ENCODE results near the gene C20orf204. TPM values are rescaled to one million over a fixed set of nuclear protein-coding genes. Genes with fewer than 3 reads are reported as not detected.

The C20orf204 gene
- total and polyA plus RNA-seq, 9 of the 15 experiments (the other 6 are each of a cell fraction or from before 2014, with no cell fraction given), result 0.11 to 1.1 (median 0.36) TPM; not detected in 2

DNA sequence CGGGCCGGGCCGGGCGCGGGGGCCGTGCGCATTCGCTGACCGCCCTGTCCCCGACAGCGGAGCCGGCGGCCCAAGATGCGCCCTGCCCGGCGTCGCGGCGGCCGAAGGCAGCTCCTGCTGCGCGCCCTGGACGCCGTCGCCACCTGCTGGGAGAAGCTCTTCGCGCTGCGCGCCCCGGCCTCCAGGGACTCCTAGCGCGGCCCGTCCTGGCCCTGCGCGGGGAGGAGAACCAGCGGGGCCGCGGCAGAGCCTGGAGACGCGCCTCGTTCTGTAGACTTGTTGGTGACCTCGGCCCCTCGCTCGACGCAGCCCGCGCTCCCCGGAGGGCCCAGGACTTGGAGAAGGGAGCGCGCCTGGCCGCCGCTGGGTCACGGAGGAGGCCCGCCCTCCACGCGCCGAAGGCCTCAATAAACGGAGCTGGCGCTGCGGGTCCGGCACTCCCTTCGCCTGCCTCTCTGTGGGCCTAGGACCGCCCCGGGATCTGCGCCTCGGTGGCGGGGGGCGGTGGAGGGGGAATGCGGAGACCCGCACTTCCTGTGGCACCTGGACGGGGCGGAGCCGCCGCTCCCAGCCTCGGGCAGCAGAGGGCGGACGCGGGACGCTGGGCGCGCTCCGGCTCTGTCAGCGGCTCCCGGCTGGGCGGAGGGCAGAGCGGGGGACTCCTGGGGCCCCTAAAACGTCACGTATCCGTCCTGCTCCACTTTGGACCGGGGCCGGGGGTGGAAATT, 2.7 kb downstream of the C20orf204 start (continued):
- TF ChIP-seq, protein P1, sequence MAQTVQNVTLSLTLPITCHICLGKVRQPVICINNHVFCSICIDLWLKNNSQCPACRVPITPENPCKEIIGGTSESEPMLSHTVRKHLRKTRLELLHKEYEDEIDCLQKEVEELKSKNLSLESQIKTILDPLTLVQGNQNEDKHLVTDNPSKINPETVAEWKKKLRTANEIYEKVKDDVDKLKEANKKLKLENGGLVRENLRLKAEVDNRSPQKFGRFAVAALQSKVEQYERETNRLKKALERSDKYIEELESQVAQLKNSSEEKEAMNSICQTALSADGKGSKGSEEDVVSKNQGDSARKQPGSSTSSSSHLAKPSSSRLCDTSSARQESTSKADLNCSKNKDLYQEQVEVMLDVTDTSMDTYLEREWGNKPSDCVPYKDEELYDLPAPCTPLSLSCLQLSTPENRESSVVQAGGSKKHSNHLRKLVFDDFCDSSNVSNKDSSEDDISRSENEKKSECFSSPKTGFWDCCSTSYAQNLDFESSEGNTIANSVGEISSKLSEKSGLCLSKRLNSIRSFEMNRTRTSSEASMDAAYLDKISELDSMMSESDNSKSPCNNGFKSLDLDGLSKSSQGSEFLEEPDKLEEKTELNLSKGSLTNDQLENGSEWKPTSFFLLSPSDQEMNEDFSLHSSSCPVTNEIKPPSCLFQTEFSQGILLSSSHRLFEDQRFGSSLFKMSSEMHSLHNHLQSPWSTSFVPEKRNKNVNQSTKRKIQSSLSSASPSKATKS (CRISPR knock-in tag; IDR thresholded peaks at IDR 0.05), result no peak
- TF ChIP-seq YY1 (IDR thresholded peaks at IDR 0.05; ENCODE audit: borderline replicate concordance in 1 of 3, control insufficient read depth in 1 of 3, extremely low read depth in 1 of 3, insufficient read depth in 3 of 3, insufficient read length in 1 of 3, insufficient replicate concordance in 2 of 3, low read depth in 1 of 3, low read length in 2 of 3), result peak in 2 of 3 experiments; percentile 30 to 46
- TF ChIP-seq ZNF644 (tag; IDR thresholded peaks at IDR 0.05; ENCODE audit: low read depth), result no peak
- TF ChIP-seq FOXP1 (CRISPR knock-in tag; IDR thresholded peaks at IDR 0.05), result peak; percentile 90
- TF ChIP-seq GATAD2B (IDR thresholded peaks at IDR 0.05; ENCODE audit: borderline replicate concordance), result peak; percentile 78
- TF ChIP-seq, protein P2, sequence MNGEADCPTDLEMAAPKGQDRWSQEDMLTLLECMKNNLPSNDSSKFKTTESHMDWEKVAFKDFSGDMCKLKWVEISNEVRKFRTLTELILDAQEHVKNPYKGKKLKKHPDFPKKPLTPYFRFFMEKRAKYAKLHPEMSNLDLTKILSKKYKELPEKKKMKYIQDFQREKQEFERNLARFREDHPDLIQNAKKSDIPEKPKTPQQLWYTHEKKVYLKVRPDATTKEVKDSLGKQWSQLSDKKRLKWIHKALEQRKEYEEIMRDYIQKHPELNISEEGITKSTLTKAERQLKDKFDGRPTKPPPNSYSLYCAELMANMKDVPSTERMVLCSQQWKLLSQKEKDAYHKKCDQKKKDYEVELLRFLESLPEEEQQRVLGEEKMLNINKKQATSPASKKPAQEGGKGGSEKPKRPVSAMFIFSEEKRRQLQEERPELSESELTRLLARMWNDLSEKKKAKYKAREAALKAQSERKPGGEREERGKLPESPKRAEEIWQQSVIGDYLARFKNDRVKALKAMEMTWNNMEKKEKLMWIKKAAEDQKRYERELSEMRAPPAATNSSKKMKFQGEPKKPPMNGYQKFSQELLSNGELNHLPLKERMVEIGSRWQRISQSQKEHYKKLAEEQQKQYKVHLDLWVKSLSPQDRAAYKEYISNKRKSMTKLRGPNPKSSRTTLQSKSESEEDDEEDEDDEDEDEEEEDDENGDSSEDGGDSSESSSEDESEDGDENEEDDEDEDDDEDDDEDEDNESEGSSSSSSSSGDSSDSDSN (IDR thresholded peaks at IDR 0.05; ENCODE audit: borderline replicate concordance in 1 of 2, low read depth in 2 of 2, low read length in 2 of 2), result peak; percentile 92 to 96
- TF ChIP-seq FOXA3 (CRISPR knock-in tag; conservative IDR thresholded peaks at IDR 0.05 in 1 of 2, IDR thresholded peaks at IDR 0.05 in 1 of 2), result 0 out of 4 replicates have a peak, but pooled peaks of 1 of the 2 experiments have one; percentile 17
- peak; percentile 69 for TF ChIP-seq SP1 (CRISPR knock-in tag; IDR thresholded peaks at IDR 0.05)
- peak; percentile 70; the same call in 1 of the 2 replicates for TF ChIP-seq CREB3L1 (IDR thresholded peaks at IDR 0.05; ENCODE audit: borderline replicate concordance, low read depth)
- TF ChIP-seq, protein P3, sequence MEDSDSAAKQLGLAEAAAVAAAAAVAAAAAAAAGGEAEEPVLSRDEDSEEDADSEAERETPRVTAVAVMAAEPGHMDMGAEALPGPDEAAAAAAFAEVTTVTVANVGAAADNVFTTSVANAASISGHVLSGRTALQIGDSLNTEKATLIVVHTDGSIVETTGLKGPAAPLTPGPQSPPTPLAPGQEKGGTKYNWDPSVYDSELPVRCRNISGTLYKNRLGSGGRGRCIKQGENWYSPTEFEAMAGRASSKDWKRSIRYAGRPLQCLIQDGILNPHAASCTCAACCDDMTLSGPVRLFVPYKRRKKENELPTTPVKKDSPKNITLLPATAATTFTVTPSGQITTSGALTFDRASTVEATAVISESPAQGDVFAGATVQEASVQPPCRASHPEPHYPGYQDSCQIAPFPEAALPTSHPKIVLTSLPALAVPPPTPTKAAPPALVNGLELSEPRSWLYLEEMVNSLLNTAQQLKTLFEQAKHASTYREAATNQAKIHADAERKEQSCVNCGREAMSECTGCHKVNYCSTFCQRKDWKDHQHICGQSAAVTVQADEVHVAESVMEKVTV (CRISPR knock-in tag; IDR thresholded peaks at IDR 0.05), result peak; percentile 47; the same call in 1 of the 2 replicates
- TF ChIP-seq, protein P4, sequence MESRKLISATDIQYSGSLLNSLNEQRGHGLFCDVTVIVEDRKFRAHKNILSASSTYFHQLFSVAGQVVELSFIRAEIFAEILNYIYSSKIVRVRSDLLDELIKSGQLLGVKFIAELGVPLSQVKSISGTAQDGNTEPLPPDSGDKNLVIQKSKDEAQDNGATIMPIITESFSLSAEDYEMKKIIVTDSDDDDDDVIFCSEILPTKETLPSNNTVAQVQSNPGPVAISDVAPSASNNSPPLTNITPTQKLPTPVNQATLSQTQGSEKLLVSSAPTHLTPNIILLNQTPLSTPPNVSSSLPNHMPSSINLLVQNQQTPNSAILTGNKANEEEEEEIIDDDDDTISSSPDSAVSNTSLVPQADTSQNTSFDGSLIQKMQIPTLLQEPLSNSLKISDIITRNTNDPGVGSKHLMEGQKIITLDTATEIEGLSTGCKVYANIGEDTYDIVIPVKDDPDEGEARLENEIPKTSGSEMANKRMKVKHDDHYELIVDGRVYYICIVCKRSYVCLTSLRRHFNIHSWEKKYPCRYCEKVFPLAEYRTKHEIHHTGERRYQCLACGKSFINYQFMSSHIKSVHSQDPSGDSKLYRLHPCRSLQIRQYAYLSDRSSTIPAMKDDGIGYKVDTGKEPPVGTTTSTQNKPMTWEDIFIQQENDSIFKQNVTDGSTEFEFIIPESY (CRISPR knock-in tag; IDR thresholded peaks at IDR 0.05), result peak; percentile 83
- TF ChIP-seq, protein P5, sequence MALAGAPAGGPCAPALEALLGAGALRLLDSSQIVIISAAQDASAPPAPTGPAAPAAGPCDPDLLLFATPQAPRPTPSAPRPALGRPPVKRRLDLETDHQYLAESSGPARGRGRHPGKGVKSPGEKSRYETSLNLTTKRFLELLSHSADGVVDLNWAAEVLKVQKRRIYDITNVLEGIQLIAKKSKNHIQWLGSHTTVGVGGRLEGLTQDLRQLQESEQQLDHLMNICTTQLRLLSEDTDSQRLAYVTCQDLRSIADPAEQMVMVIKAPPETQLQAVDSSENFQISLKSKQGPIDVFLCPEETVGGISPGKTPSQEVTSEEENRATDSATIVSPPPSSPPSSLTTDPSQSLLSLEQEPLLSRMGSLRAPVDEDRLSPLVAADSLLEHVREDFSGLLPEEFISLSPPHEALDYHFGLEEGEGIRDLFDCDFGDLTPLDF (CRISPR knock-in tag; IDR thresholded peaks at IDR 0.05), result peak; percentile 71; the same call in 1 of the 2 replicates
